Hepatic stellate cell (primary cell): ENCODE measurements around the gene TMEM121B.
"Not testable (repeated sequence)": the region's sequence is repeated elsewhere in the genome, so short reads cannot be mapped to it uniquely, and the experiment has no call there.

Experiments used
- DNase-seq: peaks from one replicate; pipeline ENCODE4 v3.0.0; 2011; ENCODE audit warnings: low spot score

The TMEM121B gene

GRCh38 chr22:17121233-17122195 is at the start of gene TMEM121B:
TMEM121B (minus strand) TSS chr22:17121360; CDS start chr22:17121127, 233 bp downstream.
- peak; percentile 47 for DNase-seq

GRCh38 chr22:17167486-17167885 is 46.3 kb upstream of the TMEM121B start:
- no peak for DNase-seq

GRCh38 chr22:17164392-17165024 is 43.3 kb upstream of the TMEM121B start:
- DNase-seq = peak; percentile 25

GRCh38 chr22:17162731-17163130 is 41.6 kb upstream of the TMEM121B start:
- DNase-seq = no peak

GRCh38 chr22:17161991-17162390 is 40.8 kb upstream of the TMEM121B start:
- no peak for DNase-seq

- peak; percentile 60 for DNase-seq
Measured at GRCh38 chr22:17159504-17159951, 38.4 kb upstream of the TMEM121B start.

GRCh38 chr22:17158568-17159503 is 37.7 kb upstream of the TMEM121B start, which contains the start of gene HDHD5:
HDHD5 (minus strand) TSS chr22:17159277; CDS start chr22:17159251, 26 bp downstream.
- peak; percentile 96 for DNase-seq

GRCh38 chr22:17158176-17158567 is 37.0 kb upstream of the TMEM121B start:
- DNase-seq = no peak

- no peak for DNase-seq
Measured at GRCh38 chr22:17157714-17158113, 36.6 kb upstream of the TMEM121B start.

- no peak for DNase-seq
Measured at GRCh38 chr22:17155941-17156340, 34.8 kb upstream of the TMEM121B start.

GRCh38 chr22:17152971-17153370 is 31.8 kb upstream of the TMEM121B start:
- DNase-seq = no peak

GRCh38 chr22:17152340-17152739 is 31.2 kb upstream of the TMEM121B start:
- no peak for DNase-seq

- no peak for DNase-seq
Measured at GRCh38 chr22:17149076-17149815, 28.1 kb upstream of the TMEM121B start.

- DNase-seq = not testable (repeated sequence)
Measured at GRCh38 chr22:17147458-17147857, 26.3 kb upstream of the TMEM121B start.

- no peak for DNase-seq
Measured at GRCh38 chr22:17145021-17145680, 24.0 kb upstream of the TMEM121B start.

- DNase-seq = no peak
Measured at GRCh38 chr22:17143826-17144225, 22.7 kb upstream of the TMEM121B start.

GRCh38 chr22:17143101-17143500 is 21.9 kb upstream of the TMEM121B start:
- no peak for DNase-seq

- no peak for DNase-seq
Measured at GRCh38 chr22:17140826-17141766, 19.9 kb upstream of the TMEM121B start.

- no peak for DNase-seq
Measured at GRCh38 chr22:17140022-17140421, 18.9 kb upstream of the TMEM121B start.
